Measurements from ENCODE around the gene DAG1. TPM values are rescaled to one million over a fixed set of nuclear protein-coding genes. Genes with fewer than 3 reads are reported as not detected.
A peak's percentile ranks its signal among the peaks of the same experiment; 100 is the strongest.

The DAG1 gene
- total and polyA plus RNA-seq, 2 experiments from 2014 or later = 50.3 to 59.9 TPM

DNA sequence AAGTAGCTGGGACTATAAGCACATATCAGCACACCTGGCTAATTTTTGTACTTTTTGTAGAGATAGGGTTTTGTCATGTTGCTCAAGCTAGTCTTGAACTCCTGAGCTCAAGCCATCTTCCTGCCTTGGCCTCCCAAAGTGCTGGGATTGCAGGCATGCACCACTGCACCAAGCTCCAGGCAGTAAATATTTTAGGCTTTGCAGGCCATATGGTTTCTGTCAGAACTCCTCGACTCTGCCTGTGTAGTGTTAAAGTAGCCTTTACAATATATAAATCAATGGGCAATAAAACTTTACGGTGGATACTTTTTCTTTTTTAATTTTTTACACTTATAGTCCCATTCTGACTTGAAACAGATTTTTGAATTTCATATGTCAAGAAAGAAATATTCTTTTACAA lies 41.6 kb downstream of the DAG1 start:
- Histone ChIP-seq H3K9me3 (ENCODE audit: low read depth) (no peaks in the 10 kb centered on the region), H3K4me1 (ENCODE audit: insufficient read depth) (no peaks in the 10 kb centered on the region), H3K27ac (no peak overlapping the region), H3K79me2 (peaks cover 51% of the 10 kb centered on the region), H4K20me1 (ENCODE audit: insufficient read depth, poor library complexity, severe bottlenecking) (no peaks in the 10 kb centered on the region), H3K36me3 (replicated peaks; ENCODE audit: insufficient read depth, low read depth) (no peaks in the 10 kb centered on the region), H3K4me2 (no peak overlapping the region), H3K9me2 (replicated peaks; ENCODE audit: insufficient read depth) (no peaks in the 10 kb centered on the region), H2AFZ (no peak overlapping the region), H3K27me3 (no peaks in the 10 kb centered on the region), H3K4me3 (no peak overlapping the region)
- WGBS (ENCODE audit: low lambda C conversion rate, missing lambda C conversion rate) = 38% methylated on average over 2 of the region's 2 CpGs
- TF ChIP-seq, protein P1, sequence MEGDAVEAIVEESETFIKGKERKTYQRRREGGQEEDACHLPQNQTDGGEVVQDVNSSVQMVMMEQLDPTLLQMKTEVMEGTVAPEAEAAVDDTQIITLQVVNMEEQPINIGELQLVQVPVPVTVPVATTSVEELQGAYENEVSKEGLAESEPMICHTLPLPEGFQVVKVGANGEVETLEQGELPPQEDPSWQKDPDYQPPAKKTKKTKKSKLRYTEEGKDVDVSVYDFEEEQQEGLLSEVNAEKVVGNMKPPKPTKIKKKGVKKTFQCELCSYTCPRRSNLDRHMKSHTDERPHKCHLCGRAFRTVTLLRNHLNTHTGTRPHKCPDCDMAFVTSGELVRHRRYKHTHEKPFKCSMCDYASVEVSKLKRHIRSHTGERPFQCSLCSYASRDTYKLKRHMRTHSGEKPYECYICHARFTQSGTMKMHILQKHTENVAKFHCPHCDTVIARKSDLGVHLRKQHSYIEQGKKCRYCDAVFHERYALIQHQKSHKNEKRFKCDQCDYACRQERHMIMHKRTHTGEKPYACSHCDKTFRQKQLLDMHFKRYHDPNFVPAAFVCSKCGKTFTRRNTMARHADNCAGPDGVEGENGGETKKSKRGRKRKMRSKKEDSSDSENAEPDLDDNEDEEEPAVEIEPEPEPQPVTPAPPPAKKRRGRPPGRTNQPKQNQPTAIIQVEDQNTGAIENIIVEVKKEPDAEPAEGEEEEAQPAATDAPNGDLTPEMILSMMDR (IDR thresholded peaks at IDR 0.05; ENCODE audit: poor library complexity) = no peak
- TF ChIP-seq EZH2phosphoT487 (IDR thresholded peaks at IDR 0.05; ENCODE audit: low read depth, severe bottlenecking, unreplicated experiment) (no peak), EZH2 (IDR thresholded peaks at IDR 0.05; ENCODE audit: borderline replicate concordance) (no peak)
- DNase-seq (ENCODE audit: low spot score) = no peak

DNA sequence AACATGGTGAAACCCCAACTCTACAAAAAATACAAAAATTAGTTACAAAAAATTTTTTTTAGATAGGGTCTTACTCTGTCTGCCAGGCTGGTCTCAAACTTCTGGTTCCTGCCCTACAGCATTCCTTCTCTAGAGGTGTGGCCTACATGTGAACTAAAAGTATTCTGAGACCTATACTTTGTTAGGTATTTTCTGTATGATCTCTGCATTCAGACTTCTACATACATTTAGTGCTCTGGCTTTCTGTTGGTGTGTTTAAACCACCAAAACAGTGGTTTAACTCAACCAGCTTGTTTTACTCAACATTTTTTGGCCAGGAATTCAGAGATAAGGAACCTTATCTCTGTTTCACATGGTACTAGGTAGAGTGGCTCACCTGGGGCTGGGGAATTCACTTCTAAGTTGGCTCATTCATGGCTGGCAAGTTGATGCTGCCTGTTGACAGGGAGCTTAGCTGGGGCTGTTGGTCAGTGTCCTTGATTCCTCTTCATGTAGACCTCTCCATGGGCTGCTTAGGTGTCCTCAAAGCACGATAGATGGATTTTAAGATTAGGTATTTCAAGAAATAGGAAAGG lies 42.8 kb downstream of the DAG1 start:
- Histone ChIP-seq H3K27me3 (no peaks in the 10 kb centered on the region), H3K9me2 (replicated peaks; ENCODE audit: insufficient read depth) (no peaks in the 10 kb centered on the region), H3K4me3 (no peak overlapping the region), H4K20me1 (ENCODE audit: insufficient read depth, poor library complexity, severe bottlenecking) (no peaks in the 10 kb centered on the region), H3K9me3 (ENCODE audit: low read depth) (no peaks in the 10 kb centered on the region), H3K36me3 (replicated peaks; ENCODE audit: insufficient read depth, low read depth) (no peaks in the 10 kb centered on the region), H3K4me2 (peak overlapping the region; percentile 44), H2AFZ (no peak overlapping the region), H3K27ac (peak overlapping the region; percentile 38), H3K79me2 (peaks cover 47% of the 10 kb centered on the region), H3K4me1 (ENCODE audit: insufficient read depth) (no peaks in the 10 kb centered on the region)
- no peak for DNase-seq (ENCODE audit: low spot score)
- WGBS (ENCODE audit: low lambda C conversion rate, missing lambda C conversion rate) = 71% methylated on average over 1 of the region's 1 CpG
- TF ChIP-seq, protein P1 (IDR thresholded peaks at IDR 0.05; ENCODE audit: poor library complexity) = no peak
- TF ChIP-seq EZH2 (IDR thresholded peaks at IDR 0.05; ENCODE audit: borderline replicate concordance) (no peak), EZH2phosphoT487 (IDR thresholded peaks at IDR 0.05; ENCODE audit: low read depth, severe bottlenecking, unreplicated experiment) (no peak)

DNA sequence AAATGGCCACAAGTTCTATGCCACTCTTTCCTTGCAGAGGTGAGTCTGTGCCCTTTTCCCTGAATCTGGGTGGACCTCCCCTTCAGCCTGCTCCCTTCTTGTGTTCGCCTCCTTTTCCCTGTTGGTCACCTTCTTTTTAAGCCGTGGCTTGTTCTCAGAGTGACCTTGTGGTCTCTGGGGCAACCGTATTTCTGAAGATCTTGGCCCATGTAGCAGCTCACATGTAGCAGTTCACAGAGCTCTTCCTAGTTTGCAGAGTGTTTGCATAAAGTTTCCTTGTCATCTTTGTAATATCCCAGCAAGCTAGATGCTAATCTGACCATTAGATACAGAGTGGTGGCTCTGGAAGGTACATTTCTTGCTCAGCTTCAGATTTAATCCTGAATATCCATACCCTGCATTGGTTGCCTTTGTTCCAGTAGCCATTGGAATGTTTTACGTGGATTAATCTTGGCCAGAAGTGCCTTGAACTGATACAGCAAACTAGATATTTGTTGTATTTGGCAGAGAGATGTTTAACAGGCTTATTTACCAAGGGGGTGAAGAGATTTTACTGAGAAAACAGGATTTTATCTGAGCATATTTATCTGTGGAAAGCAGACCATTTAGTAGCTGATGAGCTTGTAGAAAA lies 43.5 kb downstream of the DAG1 start:
- Histone ChIP-seq H2AFZ (no peak overlapping the region), H3K79me2 (peaks cover 43% of the 10 kb centered on the region), H4K20me1 (ENCODE audit: insufficient read depth, poor library complexity, severe bottlenecking) (no peaks in the 10 kb centered on the region), H3K27me3 (no peaks in the 10 kb centered on the region), H3K9me2 (replicated peaks; ENCODE audit: insufficient read depth) (no peaks in the 10 kb centered on the region), H3K4me2 (no peak overlapping the region), H3K9me3 (ENCODE audit: low read depth) (no peaks in the 10 kb centered on the region), H3K27ac (peak overlapping the region; percentile 27), H3K36me3 (replicated peaks; ENCODE audit: insufficient read depth, low read depth) (no peaks in the 10 kb centered on the region), H3K4me3 (no peak overlapping the region), H3K4me1 (ENCODE audit: insufficient read depth) (no peaks in the 10 kb centered on the region)
- TF ChIP-seq, protein P1 (IDR thresholded peaks at IDR 0.05; ENCODE audit: poor library complexity) = no peak
- TF ChIP-seq EZH2 (IDR thresholded peaks at IDR 0.05; ENCODE audit: borderline replicate concordance) (no peak), EZH2phosphoT487 (IDR thresholded peaks at IDR 0.05; ENCODE audit: low read depth, severe bottlenecking, unreplicated experiment) (no peak)
- no peak for DNase-seq (ENCODE audit: low spot score)
- WGBS (ENCODE audit: low lambda C conversion rate, missing lambda C conversion rate) = 75% methylated on average over 4 of the region's 4 CpGs

All from hepatocyte (in vitro differentiated cells).